SK-N-MC (cell line): Measurements from ENCODE around the gene HIC1.

ENCODE experiments used
- DNase-seq: peaks from one replicate; pipeline ENCODE4 v3.0.0-alpha.2; 2011; ENCODE audit warnings: low read depth, low spot score
- H3K27ac ChIP-seq: fragments of 200-600 bp; sonication (generic); 2 replicates; pipeline ENCODE4 v1.5.1; 2016; ENCODE audit warnings: mixed run types
- H3K36me3 ChIP-seq: fragments of 200-600 bp; sonication (generic); 2 replicates; pipeline ENCODE4 v1.6.1; 2017; ENCODE audit warnings: antibody characterized with exemption, low read length, mixed read lengths; ENCODE audit not compliant: insufficient read depth
- H3K4me3 ChIP-seq: fragments of 200-600 bp; sonication (generic); 2 replicates; pipeline ENCODE4 v1.5.1; 2016
- H3K9ac ChIP-seq: fragments of 200-600 bp; sonication (generic); 2 replicates; pipeline ENCODE4 v1.8.0; 2017; ENCODE audit warnings: mixed run types, mixed read lengths; ENCODE audit not compliant: insufficient read length
- H3K9me3 ChIP-seq: fragments of 200-600 bp; sonication (generic); 2 replicates; pipeline ENCODE4 v1.6.1; 2017; ENCODE audit warnings: low read depth, mild to moderate bottlenecking, antibody characterized with exemption, low read length, moderate library complexity, mixed read lengths
- EZH2 ChIP-seq: fragments of 200-600 bp; sonication (generic); IDR thresholded peaks from one replicate; pipeline ENCODE4 v1.6.1; 2017; ENCODE audit warnings: antibody characterized with exemption
- FOXP2 ChIP-seq: optimal IDR thresholded peaks from 2 replicates; pipeline ENCODE3; 2011; ENCODE audit warnings: mild to moderate bottlenecking, moderate library complexity; ENCODE audit not compliant: insufficient read depth; ENCODE audit errors: extremely low read length, control extremely low read depth
- POLR2AphosphoS5 ChIP-seq: IDR thresholded peaks from 2 replicates; pipeline ENCODE4 v1.6.1; 2012; ENCODE audit warnings: mild to moderate bottlenecking, low read depth, low read length, borderline replicate concordance

Gene HIC1

DNA sequence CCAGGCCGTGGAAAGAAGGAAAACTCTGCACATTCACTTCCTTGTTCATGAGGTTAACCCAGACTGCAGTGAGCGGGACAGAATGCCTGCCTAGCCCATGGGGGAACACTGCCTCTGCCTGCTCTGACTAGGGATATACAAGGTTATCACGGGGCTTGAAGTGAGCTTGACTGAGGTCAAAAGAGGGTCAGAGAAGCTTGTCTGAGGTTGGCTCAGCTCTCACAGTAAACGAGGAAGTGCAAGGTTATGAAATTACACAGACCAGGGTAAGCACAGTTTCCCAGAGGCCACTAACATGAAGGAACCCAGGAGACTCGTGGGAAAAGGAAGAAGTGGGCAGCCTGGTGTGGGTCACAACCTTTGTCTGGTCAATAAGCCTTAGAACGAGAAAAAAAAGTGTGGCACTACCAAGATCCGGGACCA lies 28.7 kb downstream of the HIC1 start:
- Histone ChIP-seq H3K9me3 (no peaks in the 10 kb centered on the region), H3K4me3 (no peak overlapping the region), H3K27ac (no peak overlapping the region), H3K9ac (no peak overlapping the region), H3K36me3 (peaks cover 5% of the 10 kb centered on the region; the same call in 1 of the 2 replicates)
- no peak for TF ChIP-seq EZH2
- no peak for TF ChIP-seq FOXP2
- TF ChIP-seq POLR2AphosphoS5 = no peak
- DNase-seq = no peak

DNA sequence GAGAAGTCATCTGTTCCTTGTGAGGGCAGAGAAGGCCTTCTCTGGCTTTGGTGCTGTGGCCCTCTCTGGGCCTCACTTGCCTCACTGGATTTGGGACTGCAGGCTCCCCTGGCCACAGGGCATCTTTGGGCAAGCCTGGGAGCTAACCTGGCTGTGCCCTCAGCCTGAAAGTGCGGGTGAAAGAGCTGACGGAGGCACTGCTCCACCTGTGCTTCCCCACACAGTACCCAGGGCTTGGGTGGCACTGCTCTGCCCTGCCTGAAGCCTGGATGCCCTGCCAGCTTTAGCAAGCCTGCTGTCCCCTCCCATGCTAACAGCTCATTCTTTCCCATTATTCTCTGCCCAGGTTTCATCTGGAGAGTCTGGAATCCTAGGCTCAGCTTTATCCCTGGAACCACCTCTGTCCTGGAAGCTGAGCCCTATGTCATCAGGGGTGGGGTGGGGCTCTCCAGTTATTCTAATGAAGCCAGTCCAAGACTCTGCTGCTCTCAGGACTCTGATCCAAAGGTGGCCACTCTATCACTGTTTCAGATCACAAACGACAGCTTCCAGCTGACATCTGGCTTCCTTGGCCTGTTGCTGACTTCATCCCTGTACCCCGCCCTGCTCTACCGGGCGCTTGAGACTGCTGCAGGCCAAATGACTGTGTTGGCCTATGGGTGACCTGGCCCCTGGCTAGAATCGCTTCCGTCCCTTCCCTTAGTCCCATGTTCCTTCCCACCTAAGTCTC lies 29.3 kb downstream of the HIC1 start:
- no peak overlapping the region for H3K4me3 ChIP-seq
- H3K9ac ChIP-seq = no peak overlapping the region
- peaks cover 5% of the 10 kb centered on the region; the same call in 1 of the 2 replicates for H3K36me3 ChIP-seq
- no peak for DNase-seq
- no peak overlapping the region for H3K27ac ChIP-seq
- TF ChIP-seq POLR2AphosphoS5 = no peak
- TF ChIP-seq EZH2 = no peak
- TF ChIP-seq FOXP2 = no peak
- H3K9me3 ChIP-seq = no peaks in the 10 kb centered on the region

DNA sequence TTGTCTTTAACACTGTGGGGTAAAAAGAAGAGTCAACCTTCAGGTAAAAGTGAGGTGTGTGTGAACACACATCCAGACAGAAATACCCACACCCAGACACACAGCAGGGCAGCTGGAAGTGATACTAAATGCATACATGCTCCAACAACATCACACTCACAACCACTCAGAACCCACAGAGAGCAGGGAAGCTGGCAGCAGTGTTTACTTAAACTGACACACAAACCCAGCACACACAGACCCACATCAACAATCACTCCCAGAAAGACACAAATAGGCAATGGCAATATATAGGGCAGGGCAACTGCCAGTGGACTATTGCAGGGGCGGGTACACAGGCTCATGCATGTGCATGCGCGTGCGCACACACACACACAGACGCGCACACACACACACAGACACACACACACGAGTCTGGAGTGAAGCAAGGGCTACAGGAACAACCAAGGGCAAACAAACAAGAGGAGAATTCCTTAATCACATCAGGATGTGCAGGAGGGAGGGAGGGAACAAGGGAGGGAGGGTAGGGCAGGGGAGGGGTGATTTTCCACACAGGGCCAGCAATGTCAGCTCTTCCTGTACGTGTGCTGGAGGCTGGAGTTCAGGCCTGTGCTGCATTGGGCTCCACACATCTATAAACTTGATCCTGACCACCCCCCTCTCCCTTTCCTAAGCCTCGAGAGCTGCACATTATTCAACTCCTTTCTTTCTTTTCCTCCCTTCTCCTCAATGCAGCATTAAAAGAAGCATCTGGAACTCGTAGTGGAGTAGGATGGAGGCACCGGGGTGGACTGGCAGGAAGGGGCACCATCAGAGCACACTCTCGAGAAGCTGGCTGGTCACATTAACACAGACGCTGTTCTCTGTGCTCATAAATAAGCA lies 30.1 kb downstream of the HIC1 start:
- Histone ChIP-seq H3K9me3 (no peaks in the 10 kb centered on the region), H3K4me3 (no peak overlapping the region), H3K27ac (no peak overlapping the region), H3K36me3 (peaks cover 3% of the 10 kb centered on the region; the same call in 1 of the 2 replicates), H3K9ac (no peak overlapping the region)
- no peak for TF ChIP-seq FOXP2
- TF ChIP-seq EZH2 = no peak
- TF ChIP-seq POLR2AphosphoS5 = no peak
- DNase-seq = no peak

DNA sequence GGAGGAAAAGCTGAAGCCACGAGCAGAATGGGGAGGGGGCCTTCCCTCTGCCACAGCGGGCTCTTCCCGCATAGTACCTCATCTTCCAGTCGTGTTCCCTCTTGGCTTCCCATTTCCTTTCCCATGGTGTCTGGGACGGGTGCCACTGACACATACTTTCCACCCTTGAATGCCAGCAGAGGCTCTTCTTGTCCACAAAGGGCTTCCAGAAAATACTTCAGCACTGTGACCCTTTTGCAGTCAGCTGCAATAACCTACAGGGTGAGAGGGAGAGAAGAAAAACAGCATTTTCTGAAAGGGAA lies 30.7 kb downstream of the HIC1 start:
- no peaks in the 10 kb centered on the region for H3K9me3 ChIP-seq
- DNase-seq = no peak
- peaks cover 3% of the 10 kb centered on the region; the same call in 1 of the 2 replicates for H3K36me3 ChIP-seq
- H3K9ac ChIP-seq = no peak overlapping the region
- no peak overlapping the region for H3K27ac ChIP-seq
- no peak for TF ChIP-seq POLR2AphosphoS5
- no peak for TF ChIP-seq EZH2
- TF ChIP-seq FOXP2 = no peak
- H3K4me3 ChIP-seq = no peak overlapping the region

DNA sequence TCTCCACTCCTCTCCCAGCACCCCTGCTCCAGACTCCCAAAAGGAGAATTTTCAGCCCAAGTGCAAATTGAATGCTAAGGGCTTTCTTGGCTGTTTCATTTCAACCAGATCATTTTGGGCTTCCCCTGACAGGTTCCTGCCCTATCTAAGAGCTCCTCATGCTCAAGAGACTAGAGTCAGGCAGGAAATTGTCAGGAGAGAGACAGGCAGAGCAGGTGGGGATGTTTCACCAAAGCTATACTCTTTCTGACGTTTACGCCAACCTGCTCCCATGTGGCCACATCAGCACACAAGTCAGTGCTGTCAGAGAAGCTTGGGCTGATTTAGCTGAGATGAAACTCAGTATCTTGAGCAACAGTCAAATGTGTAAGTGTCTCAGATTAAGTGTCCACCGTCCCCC lies 31.4 kb downstream of the HIC1 start:
- no peak for TF ChIP-seq EZH2
- TF ChIP-seq FOXP2 = no peak
- H3K27ac ChIP-seq = no peak overlapping the region
- no peak overlapping the region for H3K9ac ChIP-seq
- peaks cover under 1% of the 10 kb centered on the region; the same call in 1 of the 2 replicates for H3K36me3 ChIP-seq
- no peak for DNase-seq
- H3K9me3 ChIP-seq = no peaks in the 10 kb centered on the region
- H3K4me3 ChIP-seq = no peak overlapping the region

DNA sequence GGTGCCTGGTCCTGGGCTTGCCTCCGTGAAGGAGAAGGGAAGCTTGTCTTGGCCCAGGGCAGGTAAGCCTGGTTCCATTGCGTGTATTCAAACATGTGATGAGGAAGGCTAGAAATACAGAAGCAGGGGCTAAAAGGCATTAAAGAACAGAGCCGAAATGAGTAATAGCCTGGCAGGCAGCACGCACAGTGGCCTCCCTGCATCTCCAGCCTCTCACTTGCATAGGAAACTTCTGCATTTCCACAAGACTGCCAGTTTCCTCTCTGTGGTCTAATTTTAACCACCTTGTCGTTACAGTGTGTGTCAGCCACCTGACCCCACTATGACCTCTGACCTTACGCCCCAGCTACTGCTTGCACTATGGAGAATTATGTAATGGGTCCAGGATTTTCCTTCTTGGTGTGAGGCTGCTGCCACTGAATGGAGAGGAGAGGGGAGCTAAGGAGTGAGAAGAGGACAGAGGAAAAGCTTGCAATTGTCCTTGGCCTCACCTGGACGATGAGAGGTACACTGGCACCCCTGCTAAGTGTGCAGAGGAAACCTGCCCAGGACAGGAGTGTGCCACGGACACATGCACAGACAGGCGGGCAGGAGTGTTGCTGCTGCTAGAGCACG lies 32.8 kb downstream of the HIC1 start:
- H3K4me3 ChIP-seq = no peak overlapping the region
- no peak overlapping the region for H3K9ac ChIP-seq
- H3K36me3 ChIP-seq = no peaks in the 10 kb centered on the region
- TF ChIP-seq EZH2 = no peak
- TF ChIP-seq FOXP2 = no peak
- TF ChIP-seq POLR2AphosphoS5 = no peak
- DNase-seq = no peak
- H3K27ac ChIP-seq = no peak overlapping the region
- H3K9me3 ChIP-seq = no peaks in the 10 kb centered on the region

DNA sequence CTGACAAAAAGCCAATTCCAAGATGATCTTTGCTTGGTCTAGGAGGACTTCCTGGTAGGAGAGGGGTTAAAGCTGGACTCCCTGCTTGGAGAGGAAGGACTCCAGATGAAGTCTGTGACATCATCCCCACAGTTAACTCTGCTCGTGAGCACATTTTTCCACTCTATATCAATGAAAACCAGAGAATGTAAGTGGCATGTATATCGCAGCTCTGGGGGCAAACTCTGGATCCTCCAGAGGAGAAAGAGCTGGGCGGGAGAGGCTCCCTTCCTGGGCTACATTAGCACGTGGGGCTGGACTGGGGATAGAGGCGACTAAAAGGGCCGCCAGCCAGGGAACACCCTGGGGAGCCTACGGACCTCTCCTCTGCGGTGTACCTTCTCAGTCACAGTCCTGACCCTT lies 34.1 kb downstream of the HIC1 start:
- Histone ChIP-seq H3K27ac (0 out of 2 replicates have a peak overlapping the region, but pooled peaks have one; percentile 9), H3K4me3 (no peak overlapping the region), H3K36me3 (no peaks in the 10 kb centered on the region), H3K9me3 (no peaks in the 10 kb centered on the region), H3K9ac (no peak overlapping the region)
- DNase-seq = no peak
- TF ChIP-seq POLR2AphosphoS5 (no peak), EZH2 (no peak), FOXP2 (no peak)

DNA sequence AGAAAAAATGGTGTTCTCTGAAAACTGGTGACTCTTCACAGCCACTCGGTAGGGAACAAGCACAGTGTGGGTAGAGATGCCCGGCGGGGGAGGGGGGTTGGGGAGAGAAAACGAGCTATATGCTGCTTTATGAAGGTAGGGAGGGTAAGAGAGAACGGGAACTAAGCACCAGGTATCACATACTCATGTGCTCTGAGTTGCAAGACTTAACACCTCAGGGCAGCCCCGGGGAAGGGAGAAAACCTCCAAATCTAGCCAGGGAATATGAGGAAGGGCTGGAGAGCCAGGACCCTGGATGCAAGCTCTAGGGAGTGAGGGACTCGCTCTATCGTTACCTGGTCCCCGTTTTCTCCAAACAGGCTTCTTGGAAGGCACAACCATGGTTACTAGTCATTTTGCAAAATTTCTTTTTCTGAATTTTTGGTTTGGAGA lies 35.3 kb downstream of the HIC1 start:
- H3K27ac ChIP-seq = no peak overlapping the region
- TF ChIP-seq POLR2AphosphoS5 (no peak), FOXP2 (no peak), EZH2 (no peak)
- no peak for DNase-seq
- H3K4me3 ChIP-seq = no peak overlapping the region
- no peaks in the 10 kb centered on the region for H3K9me3 ChIP-seq
- no peak overlapping the region for H3K9ac ChIP-seq
- H3K36me3 ChIP-seq = no peaks in the 10 kb centered on the region
